Measurements from ENCODE around the gene ALOX5AP. TPM values are rescaled to one million over a fixed set of nuclear protein-coding genes. Genes with fewer than 3 reads are reported as not detected.

Gene ALOX5AP
- total RNA-seq, 1 donor from 2014 or later: 33.6 TPM

- Histone ChIP-seq H3K9me3 (no peaks in the 10 kb centered on the region), H3K27me3 (no peaks in the 10 kb centered on the region), H3K4me1 (no peaks in the 10 kb centered on the region), H3K27ac (no peak overlapping the region), H3K36me3 (no peaks in the 10 kb centered on the region), H3K4me3 (no peak overlapping the region)
- no peak for DNase-seq (ENCODE audit: extremely low spot score in 2 of 2)
- TF ChIP-seq CTCF (IDR thresholded peaks at IDR 0.05) (no peak), POLR2A (IDR thresholded peaks at IDR 0.05) (no peak), POLR2AphosphoS5 (IDR thresholded peaks at IDR 0.05; ENCODE audit: insufficient read depth in 1 of 2, low read depth in 1 of 2) (no peak)
- intact Hi-C loops (cut with DNase I): no loop called here
These were observed 15.8 kb upstream of the ALOX5AP start for GRCh38 chr13:30719525-30719914.

- H3K27ac ChIP-seq: no peak overlapping the region
- TF ChIP-seq POLR2A (IDR thresholded peaks at IDR 0.05) (no peak), CTCF (IDR thresholded peaks at IDR 0.05) (no peak), POLR2AphosphoS5 (IDR thresholded peaks at IDR 0.05; ENCODE audit: insufficient read depth in 1 of 2, low read depth in 1 of 2) (no peak)
- H3K4me1 ChIP-seq: no peaks in the 10 kb centered on the region
- no peak for DNase-seq (ENCODE audit: extremely low spot score in 2 of 2)
- no peak overlapping the region for H3K4me3 ChIP-seq
- H3K36me3 ChIP-seq: no peaks in the 10 kb centered on the region
- intact Hi-C loops (cut with DNase I): no loop called here
- H3K9me3 ChIP-seq: no peaks in the 10 kb centered on the region
- no peaks in the 10 kb centered on the region for H3K27me3 ChIP-seq
These were observed 15.0 kb upstream of the ALOX5AP start for GRCh38 chr13:30720172-30720869.

- no peak overlapping the region for H3K4me3 ChIP-seq
- intact Hi-C loops (cut with DNase I): no loop called here
- TF ChIP-seq POLR2A (IDR thresholded peaks at IDR 0.05) (no peak), POLR2AphosphoS5 (IDR thresholded peaks at IDR 0.05; ENCODE audit: insufficient read depth in 1 of 2, low read depth in 1 of 2) (no peak), CTCF (IDR thresholded peaks at IDR 0.05) (no peak)
- no peak for DNase-seq (ENCODE audit: extremely low spot score in 2 of 2)
- no peaks in the 10 kb centered on the region for H3K9me3 ChIP-seq
- no peaks in the 10 kb centered on the region for H3K4me1 ChIP-seq
- H3K36me3 ChIP-seq: no peaks in the 10 kb centered on the region
- no peaks in the 10 kb centered on the region for H3K27me3 ChIP-seq
- H3K27ac ChIP-seq: no peak overlapping the region
These were observed 13.4 kb upstream of the ALOX5AP start for GRCh38 chr13:30721936-30722335.

- intact Hi-C loops (cut with DNase I): no loop called here
- Histone ChIP-seq H3K9me3 (no peaks in the 10 kb centered on the region), H3K4me1 (no peaks in the 10 kb centered on the region), H3K4me3 (no peak overlapping the region), H3K36me3 (no peaks in the 10 kb centered on the region), H3K27ac (no peak overlapping the region), H3K27me3 (no peaks in the 10 kb centered on the region)
- TF ChIP-seq POLR2A (IDR thresholded peaks at IDR 0.05) (no peak), POLR2AphosphoS5 (IDR thresholded peaks at IDR 0.05; ENCODE audit: insufficient read depth in 1 of 2, low read depth in 1 of 2) (no peak), CTCF (IDR thresholded peaks at IDR 0.05) (no peak)
- DNase-seq (ENCODE audit: extremely low spot score in 2 of 2): no peak
These were observed 13.0 kb upstream of the ALOX5AP start for GRCh38 chr13:30722361-30722760.

- no peaks in the 10 kb centered on the region for H3K9me3 ChIP-seq
- intact Hi-C loops (cut with DNase I): no loop called here
- TF ChIP-seq CTCF (IDR thresholded peaks at IDR 0.05) (no peak), POLR2A (IDR thresholded peaks at IDR 0.05) (no peak), POLR2AphosphoS5 (IDR thresholded peaks at IDR 0.05; ENCODE audit: insufficient read depth in 1 of 2, low read depth in 1 of 2) (no peak)
- H3K27me3 ChIP-seq: no peaks in the 10 kb centered on the region
- no peak overlapping the region for H3K27ac ChIP-seq
- no peak for DNase-seq (ENCODE audit: extremely low spot score in 2 of 2)
- H3K4me1 ChIP-seq: no peaks in the 10 kb centered on the region
- no peak overlapping the region for H3K4me3 ChIP-seq
- H3K36me3 ChIP-seq: no peaks in the 10 kb centered on the region
These were observed 10.6 kb upstream of the ALOX5AP start for GRCh38 chr13:30724778-30725177.

Measured in vagina (tissue), 2 donors.